GM19455 (cell line): ENCODE data around the gene ZNF672.
"Not testable (repeated sequence)": the region's sequence is repeated elsewhere in the genome, so short reads cannot be mapped to it uniquely, and the experiment has no call there.

Experiments used
- ATAC-seq: cut with Tn5 transposase; IDR thresholded peaks from one replicate; pipeline ENCODE4 v1.9.1; 2021; ENCODE audit not compliant: unreplicated experiment

Gene ZNF672

DNA sequence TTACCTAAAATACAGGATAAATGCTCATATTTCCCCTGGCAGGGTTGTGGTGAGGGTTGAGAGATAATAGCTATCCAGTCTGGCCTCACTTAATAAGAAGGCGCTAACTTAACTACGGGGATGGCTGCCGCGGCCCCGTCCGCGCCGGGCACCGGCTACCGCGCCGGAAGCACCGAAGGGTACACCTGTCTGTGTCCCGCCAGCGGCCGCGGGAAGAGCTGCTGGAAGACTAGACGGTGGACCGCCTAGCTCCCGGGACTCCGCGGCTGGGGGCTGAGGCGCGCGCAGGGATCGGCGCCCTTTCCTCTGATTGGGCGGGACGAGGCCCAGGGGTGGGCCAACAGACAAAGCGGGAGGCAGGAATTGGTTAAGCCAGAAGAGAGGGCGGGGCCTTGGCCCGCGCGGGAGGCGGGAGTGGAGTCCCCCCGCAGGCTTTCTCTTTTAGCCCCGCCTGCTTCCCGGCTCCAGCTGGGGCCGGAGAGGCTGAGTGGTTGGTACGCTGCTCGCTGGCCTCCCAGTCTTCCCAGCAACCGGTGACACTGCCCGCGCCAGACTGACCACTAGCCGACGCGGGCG, at the start of gene ZNF672:
ZNF672 (plus strand) TSS at position 444 of the 576 bp plus-strand sequence. CDS start 9,051 bp downstream, outside the sequence.
- ATAC-seq, result peak; percentile 82

DNA sequence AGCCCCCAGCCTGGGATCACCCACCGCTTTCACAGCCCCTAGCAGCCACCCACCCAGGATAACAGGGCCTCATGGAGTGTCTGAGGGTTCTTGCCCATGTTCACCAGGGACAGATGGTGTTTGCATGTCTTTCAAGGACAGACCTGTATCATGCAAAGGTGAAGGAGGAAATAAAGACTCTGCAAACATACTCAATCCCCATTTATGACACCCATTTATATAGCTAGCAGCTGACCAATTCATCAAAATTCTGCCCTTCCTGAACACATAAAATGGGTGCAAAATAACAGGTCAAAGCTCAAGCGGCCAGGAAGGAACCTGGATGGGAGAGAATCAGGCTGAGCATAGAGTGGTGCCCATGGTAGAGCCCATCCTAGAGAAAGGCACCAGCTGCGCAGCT, 49.7 kb upstream of the ZNF672 start:
- ATAC-seq, result no peak

DNA sequence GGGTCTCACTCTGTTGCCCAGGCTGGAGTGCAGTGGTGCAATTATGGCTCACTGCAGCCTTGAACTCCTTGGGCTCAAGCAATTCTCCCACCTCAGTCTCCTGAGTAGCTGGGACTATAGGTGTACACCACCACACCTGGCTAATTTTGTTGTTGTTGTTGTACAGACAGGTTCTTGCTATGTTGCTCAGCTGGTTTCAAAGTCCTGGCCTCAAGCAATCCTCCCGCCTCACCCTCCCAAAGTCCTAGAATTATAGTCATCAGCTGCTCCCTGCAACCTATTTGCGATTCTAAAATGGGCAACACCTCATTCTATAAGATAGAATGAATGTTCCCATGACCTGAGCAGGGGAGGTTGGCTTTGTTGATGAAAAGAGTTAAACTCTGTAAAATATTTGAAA, 48.7 kb upstream of the ZNF672 start:
- not testable (repeated sequence) for ATAC-seq

DNA sequence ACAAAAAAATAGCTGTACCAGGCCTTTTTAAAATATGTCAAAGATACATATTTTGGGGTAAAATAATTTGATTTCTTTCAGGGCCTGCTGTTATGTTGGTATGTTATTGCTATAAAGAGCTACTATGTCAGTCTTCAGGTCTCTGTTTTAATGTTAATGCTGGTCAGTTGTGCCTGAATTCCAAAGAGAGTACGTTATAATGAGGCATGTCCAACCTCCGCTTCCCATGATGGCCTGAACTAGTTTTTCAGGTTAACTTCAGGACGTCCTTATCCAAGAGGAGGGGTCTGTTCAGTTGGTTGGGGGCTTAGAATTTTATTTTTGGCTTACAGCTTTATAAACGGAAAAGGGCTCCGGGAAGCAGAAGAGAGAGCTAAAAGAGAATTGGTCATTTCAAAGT, 47.6 kb upstream of the ZNF672 start:
- no peak for ATAC-seq

DNA sequence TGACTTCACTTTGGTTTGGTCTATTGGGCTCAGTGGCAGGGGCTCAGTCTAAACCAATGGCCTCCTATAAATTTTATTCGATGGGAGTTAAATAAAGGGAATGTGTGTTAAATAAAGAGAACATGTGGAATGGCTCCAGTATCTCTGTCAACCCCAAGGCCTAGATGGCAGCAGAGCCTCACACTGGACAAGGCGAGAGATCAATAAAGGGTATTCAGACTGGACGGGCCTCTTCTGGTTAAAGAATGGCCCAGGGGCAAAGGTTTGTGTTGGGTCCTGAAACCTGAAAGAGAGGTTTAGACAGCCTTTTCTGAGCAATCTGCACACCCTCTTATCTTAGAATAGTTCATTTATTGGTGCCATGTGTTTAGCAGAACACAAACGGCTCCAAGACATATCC, 47.0 kb upstream of the ZNF672 start:
- no peak for ATAC-seq

DNA sequence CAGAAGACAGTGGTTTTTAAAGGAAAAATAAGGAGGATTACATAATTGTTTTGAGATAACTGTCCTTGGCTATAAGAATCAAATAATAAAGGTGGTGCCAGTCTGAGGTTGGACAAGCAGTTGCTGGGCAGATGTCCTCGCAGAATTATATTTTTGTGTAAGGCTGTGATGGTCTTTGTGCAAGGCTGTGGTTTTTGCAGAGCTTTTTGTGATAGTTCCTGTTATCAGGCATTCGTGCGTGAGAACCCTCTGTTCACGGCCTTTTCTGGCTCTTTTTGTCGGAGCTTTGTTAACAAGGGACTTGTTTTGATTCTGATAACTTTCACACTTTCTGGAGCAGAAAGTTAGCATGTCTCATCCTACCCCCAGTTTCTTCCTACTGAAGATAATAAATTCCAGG, 45.7 kb upstream of the ZNF672 start:
- no peak for ATAC-seq

DNA sequence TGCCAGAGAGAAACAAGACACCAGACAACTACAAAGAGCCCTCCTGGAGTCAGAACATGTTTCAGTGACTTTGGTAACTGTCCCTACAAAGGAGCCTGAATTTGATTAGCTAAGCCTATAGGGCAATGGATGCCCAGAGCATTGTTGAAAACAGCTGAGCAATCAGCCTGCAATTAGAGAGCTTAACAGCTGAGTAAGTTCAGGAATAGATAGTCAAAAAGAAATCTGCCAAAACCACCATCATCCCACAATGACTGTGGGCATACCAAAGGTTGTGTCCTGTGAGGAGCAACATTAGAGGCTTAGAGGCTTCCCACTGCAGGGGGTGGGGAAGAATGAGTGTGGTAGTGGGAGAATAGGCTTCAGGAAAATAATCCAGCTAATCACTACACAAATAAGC, 44.4 kb upstream of the ZNF672 start:
- peak; percentile 87 for ATAC-seq

DNA sequence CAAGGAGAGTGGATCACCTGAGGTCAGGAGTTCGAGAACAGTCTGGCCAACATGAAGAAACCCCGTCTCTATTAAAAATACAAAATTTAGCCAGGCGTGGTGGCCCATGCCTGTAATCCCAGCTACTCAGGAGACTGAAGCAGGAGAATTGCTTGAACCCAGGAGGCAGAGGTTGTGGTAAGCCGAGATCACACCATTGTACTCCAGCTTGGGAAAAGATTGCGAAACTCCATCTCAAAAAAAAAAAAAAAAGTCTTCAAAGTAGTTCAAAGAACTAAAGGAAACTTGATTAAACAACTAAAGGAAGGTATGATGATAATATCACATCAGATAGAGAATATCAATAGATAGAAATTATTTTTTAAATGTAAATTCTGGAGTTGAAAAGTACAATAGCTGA, 43.4 kb upstream of the ZNF672 start:
- ATAC-seq, result not testable (repeated sequence)

DNA sequence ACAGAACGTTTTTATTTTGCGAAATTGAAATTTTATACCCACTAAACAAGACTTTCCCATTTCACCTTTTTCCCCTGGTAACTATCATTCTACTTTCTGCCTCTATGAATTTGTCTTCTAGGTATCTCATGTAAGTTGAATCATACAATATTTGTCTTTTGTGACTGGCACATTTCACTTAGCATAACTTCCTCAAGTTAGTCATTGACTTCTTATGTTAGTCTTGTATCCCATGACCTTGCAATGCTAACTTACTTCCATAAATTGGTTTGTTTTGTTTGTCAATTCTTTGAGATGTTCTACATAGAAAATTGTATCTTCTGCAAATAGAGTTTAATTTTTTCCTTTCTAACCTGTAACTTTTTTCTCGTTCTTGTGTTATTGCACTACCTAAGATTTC, 39.2 kb upstream of the ZNF672 start:
- no peak for ATAC-seq

DNA sequence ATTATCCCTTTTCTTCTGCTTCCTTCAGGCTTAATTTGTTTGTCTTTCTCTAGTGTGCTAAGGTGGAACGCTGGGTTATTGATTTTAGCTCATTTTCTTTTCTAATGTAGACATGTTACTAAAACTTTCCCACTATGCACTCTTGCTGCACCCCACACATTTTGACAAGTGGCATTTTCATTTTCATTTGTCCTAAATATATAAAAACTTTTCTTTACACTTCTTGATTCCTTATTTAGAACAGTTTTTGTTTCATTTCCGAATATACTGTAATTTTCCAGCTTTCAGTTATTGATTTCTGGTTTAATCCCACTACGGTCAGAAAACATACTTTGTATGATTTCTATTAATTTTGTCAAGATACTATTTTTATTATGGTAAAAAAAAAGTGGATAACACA, 37.6 kb upstream of the ZNF672 start:
- ATAC-seq, result no peak

DNA sequence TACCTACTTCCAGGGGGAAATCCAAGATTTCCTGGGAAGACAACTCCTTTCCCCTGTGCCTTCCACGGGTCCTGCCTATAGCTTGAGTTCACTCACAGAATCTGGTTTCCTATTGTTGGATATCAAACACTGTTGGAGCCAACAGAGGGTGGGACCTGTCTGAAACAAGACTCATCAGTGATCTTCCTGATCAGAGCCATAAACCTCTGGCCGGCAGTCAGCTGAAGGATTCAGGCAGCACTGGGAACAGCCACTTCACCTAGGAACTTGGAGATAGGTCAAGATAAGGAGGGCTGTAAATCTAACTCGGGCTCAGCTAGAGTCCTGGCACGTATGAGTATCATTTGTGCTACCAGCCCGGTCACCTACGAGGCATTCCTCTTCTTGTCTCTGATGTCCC, 35.6 kb upstream of the ZNF672 start:
- ATAC-seq, result no peak

DNA sequence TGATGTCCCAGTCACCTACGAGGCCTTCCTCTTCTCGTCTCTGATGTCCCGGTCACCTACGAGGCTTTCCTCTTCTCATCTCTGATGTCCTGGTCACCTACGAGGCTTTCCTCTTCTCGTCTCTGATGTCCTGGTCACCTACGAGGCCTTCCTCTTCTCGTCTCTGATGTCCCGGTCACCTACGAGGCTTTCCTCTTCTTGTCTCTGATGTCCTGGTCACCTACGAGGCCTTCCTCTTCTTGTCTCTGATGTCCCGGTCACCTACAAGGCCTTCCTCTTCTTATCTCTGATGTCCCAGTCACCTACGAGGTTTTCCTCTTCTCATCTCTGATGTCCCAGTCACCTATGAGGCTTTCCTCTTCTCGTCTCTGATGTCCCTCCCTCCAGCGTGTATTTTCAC, 34.5 kb upstream of the ZNF672 start:
- ATAC-seq, result not testable (repeated sequence)

DNA sequence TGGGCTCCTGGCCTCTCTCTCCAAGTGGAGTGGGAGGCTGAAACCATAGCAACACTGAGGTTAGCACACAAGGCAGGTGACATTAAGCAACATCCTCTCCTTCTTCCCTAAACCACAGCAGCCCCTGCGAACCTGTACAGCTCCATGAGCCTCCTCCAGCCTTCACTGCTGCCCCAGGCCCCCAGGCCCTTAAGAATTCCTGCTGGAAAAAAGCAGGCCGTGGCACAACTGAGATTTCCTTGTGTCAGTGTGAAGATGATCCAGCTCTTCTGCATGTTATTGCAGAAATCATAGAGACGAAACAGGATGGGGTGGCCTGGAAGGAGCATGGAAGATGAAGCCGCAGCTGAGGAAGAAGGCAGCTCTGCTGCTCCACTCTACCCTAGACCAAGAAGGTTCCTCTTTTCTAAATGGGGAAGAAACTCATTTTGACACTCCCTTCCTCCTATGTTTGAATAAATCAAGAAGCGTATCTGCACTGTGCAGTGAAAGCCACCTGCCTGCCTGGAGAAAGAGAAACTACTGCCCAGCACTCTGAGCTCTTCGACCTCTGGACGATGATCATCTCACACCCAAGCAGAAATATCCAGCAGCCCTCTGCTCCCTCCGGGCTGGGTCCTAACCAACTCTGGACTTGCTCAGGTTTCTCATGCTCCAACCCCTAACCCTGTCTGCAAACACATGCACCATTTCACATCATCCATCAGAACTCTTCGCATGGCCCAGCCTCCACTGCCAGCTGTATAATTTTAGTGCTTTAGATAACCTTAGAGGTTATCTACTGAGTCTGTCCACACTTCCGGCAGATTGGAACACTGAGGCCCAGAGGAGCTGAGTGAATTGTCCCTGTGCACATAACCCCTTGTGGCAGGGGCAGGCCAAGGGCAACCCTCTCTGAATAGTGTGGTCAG, 33.0 kb upstream of the ZNF672 start:
- peak; percentile 80 for ATAC-seq

DNA sequence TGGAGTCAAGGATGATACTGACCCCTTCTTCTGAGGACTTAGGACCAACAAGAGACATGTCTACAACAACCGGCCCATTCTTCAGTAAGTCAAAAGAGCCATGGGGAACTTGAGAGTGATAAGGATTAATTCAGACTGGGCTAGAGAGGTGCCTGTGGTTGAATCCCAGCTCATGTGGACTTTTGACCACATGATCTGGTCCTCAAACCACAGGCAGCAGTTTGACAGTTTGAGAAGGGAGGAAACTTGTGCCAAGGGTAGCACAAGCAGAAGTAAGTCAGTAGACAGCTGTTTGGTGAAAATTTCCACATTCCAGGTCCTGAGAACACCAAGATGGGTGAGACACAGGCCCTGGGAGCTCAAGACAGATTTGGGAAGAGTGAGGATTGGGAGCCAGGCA, 32.1 kb upstream of the ZNF672 start:
- ATAC-seq, result no peak

DNA sequence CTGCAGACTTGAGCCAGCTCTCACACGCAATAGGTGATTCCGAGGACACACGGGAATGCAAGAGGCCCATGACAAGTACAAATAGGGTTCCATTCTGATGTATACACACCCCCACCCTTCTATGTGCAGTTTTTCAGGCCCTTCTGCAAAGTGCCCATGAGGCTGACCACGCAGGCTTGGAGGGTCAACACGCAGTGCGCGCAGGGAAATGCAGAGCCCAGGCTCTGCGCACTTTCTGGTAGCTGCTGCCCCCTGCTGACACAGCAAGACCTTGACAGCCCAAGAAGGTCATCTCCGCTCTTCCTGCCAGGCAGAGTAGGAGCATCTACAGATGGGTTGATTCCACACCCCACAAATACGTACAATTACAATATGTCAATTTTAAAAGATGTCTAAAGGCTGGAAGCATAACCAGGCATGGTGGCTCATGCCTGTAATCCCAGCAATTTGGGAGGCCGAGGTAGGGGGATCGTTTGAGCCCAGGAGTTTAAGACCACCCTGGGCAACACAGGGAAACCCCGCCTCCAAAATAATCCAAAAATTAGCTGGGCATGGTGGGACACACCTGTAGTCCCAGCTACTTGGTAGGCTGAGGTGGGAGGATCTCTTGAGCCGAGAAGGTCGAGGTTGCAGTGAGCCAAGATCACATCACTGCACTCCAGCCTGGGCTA, 30.8 kb upstream of the ZNF672 start:
- ATAC-seq, result peak; percentile 63

DNA sequence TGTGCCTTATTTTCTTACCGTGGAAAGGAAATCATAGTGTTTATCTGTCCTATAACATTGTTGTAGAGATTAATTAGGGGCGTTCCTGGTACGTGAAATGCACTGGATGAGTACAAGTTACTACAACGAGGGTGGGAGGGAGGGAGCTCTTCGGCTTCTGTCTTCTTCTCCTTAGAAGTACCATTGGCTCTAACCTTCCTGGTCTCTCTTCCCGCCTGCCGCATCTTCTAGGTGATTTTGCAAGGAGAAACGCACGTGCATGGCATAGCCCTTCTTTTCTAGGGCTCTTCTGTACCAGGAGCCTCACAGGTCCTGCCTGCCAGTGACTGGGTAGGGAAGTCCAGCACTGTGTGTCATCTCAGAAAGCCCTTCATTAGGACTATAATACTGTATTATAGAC, 29.1 kb upstream of the ZNF672 start:
- no peak for ATAC-seq

DNA sequence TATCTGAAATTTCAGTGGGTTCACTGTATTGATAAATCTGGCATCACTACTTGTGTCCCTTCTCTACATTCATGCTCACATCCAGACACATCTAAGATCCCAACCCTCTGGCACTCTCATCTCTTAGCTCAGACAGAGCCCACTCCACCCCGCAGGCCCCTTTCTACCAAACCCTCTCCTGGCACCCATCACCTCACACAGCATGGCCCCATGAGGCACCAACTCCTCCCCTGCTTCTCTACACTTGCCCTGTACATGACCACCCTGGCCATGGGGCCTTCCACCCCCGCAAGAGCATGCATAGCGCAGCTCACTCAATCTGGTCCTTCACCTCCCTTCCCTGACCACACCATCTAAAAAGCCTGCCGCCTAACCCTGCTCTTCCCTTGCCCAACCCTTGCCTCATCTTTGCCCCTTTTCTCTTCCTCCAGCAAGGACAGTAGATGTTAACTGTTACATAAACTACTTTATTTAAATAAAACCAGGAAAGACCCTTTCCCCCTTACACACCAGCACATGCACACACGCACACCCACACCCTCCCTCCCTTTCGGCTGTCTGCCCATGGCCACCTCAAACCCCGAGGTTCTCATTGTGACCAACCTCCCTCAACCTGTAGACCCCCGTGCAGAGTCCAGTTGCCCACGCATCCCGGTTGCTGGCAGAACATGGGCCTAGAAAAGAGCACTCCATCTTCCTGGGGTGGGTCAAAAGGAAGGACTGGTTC, 27.9 kb upstream of the ZNF672 start:
- ATAC-seq, result no peak

DNA sequence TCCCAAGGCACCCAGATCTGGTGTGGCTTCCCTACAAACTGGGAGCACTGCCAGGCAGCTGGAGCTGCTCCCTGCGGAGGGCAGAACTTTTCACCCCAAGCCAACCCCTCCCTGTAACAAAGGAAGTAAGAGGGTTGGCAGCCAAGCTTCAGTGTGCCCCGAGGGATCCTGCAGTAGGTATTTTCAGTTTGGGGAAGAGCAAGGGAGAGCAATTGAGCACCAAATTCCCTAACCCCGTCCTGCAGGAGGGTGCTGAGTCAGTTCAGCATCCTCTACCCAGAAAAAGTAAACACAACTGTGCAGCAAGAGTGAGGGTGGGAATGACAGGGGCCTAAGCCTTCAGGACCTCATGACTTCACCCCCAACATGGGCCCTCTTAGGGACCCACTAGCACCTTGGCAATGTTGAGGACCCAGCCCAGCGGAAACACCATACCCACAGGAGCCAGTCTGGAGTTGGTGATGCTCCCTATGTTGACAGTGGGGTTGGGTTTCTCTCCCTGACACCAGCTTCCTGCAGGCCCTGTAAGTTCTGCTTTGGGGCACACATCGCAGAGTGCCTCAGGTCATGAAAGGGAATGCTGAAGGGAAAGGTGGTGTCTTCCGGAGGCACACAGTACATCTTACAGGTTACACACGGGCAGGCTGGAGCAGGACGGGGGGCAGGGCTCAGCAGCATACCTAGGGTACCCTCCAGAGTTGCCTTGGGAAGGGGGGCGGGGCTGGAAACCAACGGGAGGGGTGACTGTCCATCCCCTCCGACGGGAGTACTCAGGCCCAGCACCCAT, 27.1 kb upstream of the ZNF672 start:
- no peak for ATAC-seq

DNA sequence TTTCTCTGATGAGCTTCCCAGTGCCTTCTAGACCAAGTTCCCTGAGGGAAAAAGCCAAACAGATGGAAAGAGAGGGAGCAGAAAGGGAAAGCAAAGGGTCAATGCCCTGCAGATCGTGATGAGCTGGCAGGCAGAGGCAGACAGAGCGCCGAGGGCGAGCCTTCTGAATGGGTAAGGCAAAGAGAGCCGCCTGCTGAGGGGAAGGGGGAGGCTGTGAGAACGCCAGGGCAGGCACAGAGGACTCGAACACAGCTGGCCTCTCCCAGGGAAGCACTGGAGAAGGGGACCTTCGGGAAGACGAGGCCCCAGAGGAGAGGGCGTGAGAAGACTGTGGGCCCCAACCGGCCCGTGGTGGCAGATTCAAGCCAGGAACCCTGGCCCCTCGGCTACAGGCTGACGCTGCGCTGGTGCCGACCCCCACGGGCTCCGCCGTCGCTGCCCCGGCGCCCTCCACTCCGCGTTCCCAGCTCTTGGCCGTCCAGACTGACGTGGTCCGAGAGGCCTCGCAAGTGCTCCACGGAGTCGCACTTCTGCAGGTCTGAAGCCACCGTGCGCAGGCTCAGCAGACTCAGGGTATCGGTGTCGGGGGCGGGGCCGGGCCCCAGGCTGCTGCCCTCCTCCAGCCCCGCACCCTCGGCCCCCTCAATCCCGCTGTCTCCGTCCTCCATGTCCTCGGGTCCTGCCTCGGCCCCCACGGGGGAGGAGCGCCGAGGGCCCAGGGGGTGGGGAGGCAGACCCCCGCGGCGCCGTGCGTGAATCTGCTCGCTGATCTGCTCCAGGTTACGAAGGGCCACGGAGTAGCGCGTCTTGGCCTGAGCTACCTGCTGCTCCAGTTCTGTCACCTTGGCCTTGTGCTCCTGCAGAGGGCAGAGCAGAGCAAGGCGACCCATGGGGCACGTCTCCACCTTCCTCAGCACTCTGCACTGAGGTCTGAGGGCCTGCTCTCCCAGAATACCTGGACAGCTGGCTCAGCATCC, 26.2 kb upstream of the ZNF672 start:
- ATAC-seq, result no peak
